ENCODE data around the gene ZNF335.

GRCh38 chr20:46001498-46001897 is 29.5 kb upstream of the ZNF335 start:
- TF ChIP-seq CTCF (IDR thresholded peaks at IDR 0.05; ENCODE audit: insufficient read depth, low read length) (no peak), REST (IDR thresholded peaks at IDR 0.05; ENCODE audit: insufficient replicate concordance, low read depth) (no peak), POLR2AphosphoS5 (IDR thresholded peaks at IDR 0.05; ENCODE audit: low read depth) (no peak), GABPA (IDR thresholded peaks at IDR 0.05; ENCODE audit: low read depth) (no peak)
